Stimulated activated CD4-positive, alpha-beta T cell treated with anti-CD3 and anti-CD28 coated beads, Interleukin-4, amount 100 ng/mL, for 48 hours (primary cell): ENCODE measurements around the gene CCDC92B.
"Not testable (repeated sequence)": the region's sequence is repeated elsewhere in the genome, so short reads cannot be mapped to it uniquely, and the experiment has no call there.

Experiments used
- DNase-seq, 2 donors: peaks; one replicate each; pipeline ENCODE4 v3.0.0-alpha.2; 2020; ENCODE audit warnings: low read depth in 2 of 2

Gene CCDC92B

DNA sequence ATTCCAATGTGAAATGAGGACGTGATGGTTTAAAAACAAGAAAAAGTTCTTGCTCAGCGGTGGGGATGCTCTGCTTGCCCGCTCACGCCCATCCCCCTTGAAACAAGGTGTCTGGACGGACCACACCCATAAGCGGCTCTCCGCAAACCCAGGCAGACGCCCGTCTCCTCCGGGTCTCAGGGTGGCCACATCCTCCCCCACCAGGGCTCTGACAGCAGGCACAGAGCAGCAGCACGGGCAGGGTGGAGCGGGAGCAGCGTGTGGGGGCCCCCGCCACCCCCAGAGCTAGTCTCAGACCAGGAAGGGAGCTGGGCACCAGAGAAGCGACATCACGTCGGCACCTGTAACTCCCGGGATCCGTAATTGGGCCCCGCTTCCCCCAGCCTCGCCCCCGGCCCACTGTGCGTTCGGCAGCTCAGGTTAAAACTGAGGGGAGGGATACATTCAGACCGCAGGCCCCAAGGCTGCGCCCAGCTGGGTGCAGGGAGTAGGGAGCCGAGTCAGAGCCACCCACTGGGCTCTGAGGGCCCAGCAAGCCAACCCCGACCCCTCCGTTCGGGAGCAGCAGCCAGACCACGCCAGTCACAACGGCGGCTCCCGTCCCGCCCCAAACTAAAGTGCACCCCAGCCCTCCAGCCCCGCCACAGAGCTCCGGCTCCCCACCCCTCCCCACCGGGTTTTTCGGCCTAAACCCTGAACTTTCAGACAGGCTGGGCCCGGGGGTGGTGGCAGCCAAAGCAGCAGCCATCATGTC, 59.9 kb downstream of the CCDC92B start:
- no peak for DNase-seq

GRCh38 chr17:2688351-2689342, 60.8 kb downstream of the CCDC92B start:
- DNase-seq, result no peak

DNA sequence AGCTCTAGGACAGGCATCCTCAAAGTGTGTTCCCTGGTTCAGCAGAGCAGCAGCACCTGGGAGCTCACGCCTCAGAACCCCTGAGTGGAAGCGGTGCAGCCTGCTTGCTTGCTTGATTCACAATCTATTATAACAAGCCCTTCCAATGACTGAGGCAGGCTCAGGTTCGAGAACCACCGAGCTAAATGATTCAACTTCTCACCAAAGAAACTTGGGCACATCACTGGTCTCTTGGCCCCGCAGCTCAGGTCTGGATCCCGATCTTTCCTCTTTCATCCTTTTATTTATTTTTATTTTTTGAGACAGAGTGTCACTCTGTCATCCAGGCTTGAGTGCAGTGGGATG, 62.4 kb downstream of the CCDC92B start:
- DNase-seq, result no peak

- DNase-seq, result no peak
Observed at GRCh38 chr17:2685696-2686095, 63.8 kb downstream of the CCDC92B start.

DNA sequence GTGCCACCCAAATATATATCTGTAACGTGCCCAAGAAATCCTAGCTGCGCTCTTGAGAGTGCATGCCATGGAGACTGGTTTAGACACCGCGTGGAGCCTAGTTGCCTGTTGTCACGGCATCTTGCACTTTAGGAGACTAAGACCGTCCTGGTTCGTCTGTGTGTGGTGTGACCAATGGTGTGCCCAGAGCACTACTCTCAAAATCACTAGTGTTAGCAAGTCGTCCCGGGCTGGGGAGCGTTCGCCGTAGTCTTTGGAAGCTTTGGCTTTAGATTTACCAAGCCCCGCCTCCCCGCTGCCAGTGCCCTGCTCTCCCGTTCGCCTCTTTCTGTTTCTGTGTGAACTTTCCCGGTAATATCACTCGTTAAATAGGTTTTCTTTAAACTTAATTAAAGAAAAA, 64.9 kb downstream of the CCDC92B start:
- no peak for DNase-seq

- no peak for DNase-seq
Observed at GRCh38 chr17:2683912-2684311, 65.5 kb downstream of the CCDC92B start.

GRCh38 chr17:2682176-2682938, 67.1 kb downstream of the CCDC92B start:
- no peak for DNase-seq

DNA sequence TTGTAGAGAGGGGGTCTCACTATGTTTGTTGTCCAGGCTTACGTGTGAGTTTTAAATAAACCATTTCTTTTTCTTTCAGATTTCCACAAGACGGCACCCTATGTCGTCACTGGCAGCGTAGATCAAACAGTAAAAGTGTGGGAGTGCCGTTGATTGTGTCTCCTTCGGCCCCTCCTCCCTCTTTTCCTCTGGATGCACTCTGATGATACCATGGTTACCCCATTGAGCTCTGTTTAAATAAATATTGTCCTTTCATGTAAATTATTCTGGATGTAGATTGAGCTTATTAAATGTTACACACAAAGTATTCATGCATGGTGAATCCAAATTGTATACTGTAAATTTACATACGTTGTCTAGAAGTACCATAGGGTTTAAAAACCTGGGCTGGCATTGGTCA, 67.8 kb downstream of the CCDC92B start:
- no peak for DNase-seq

- DNase-seq, result no peak
Observed at GRCh38 chr17:2680961-2681360, 68.5 kb downstream of the CCDC92B start.

DNA sequence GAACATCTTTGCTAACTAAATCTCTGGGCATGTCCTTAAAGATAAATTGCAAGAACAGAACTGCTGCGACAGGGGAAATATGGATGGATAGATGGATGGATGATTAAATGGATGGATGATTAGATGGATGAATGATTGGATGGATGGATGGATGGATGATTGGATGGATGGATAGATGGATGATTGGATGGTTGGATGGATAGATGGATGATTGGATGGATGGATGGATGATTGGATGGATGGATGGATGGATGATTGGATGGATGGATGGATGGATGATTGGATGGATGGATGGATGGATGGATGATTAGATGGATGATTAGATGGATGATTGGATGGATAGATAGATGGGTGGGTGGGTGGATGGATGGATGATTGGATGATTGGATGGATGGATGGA, 70.2 kb downstream of the CCDC92B start:
- not testable (repeated sequence) for DNase-seq
